ENCODE data around the gene SRCAP.

DNA sequence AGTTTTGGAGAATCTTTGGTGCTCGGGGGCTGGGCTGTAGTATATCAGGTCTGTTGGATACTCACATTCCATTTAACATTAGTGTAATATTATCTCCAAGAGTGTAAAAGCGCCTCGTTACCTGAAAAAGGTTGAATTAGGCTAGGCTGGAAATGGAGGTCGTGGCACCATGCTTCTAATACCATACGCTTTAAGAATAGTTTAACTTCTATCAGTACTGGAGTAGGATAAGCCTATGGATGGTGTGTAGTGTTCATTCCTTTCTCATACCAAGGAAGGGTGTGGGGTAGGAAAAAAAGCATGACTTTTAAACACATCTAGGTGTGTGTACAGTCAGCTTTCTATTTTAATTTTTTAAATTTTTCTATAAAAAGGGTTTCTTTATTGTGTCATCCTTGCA is 2.0 kb downstream of the SRCAP start:
- TF ChIP-seq, protein P1, sequence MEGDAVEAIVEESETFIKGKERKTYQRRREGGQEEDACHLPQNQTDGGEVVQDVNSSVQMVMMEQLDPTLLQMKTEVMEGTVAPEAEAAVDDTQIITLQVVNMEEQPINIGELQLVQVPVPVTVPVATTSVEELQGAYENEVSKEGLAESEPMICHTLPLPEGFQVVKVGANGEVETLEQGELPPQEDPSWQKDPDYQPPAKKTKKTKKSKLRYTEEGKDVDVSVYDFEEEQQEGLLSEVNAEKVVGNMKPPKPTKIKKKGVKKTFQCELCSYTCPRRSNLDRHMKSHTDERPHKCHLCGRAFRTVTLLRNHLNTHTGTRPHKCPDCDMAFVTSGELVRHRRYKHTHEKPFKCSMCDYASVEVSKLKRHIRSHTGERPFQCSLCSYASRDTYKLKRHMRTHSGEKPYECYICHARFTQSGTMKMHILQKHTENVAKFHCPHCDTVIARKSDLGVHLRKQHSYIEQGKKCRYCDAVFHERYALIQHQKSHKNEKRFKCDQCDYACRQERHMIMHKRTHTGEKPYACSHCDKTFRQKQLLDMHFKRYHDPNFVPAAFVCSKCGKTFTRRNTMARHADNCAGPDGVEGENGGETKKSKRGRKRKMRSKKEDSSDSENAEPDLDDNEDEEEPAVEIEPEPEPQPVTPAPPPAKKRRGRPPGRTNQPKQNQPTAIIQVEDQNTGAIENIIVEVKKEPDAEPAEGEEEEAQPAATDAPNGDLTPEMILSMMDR (conservative IDR thresholded peaks at IDR 0.05) = no peak
- TF ChIP-seq EZH2 (IDR thresholded peaks at IDR 0.05; ENCODE audit: low read depth) = no peak

Measured in PC-9 (cell line).